H9 (cell line): ENCODE measurements around the gene SCOC. TPM values are rescaled to one million over a fixed set of nuclear protein-coding genes. Genes with fewer than 3 reads are reported as not detected.

Experiments used
- DNase-seq: peaks from one replicate; pipeline ENCODE4 v3.0.0-alpha.2; 2017
- H2AFZ ChIP-seq: one replicate; pipeline ENCODE4 v1.6.1; 2013; ENCODE audit warnings: mild to moderate bottlenecking, low read length, control low read depth, moderate library complexity
- H2AK5ac ChIP-seq: 2 replicates; pipeline ENCODE4 v1.6.1; 2013; ENCODE audit warnings: low read length, control low read depth, mixed read lengths; ENCODE audit not compliant: insufficient read length
- H2BK120ac ChIP-seq: one replicate; pipeline ENCODE4 v1.6.1; 2013; ENCODE audit warnings: low read depth, mild to moderate bottlenecking, low read length, control low read depth, inconsistent platforms; ENCODE audit not compliant: poor library complexity, severe bottlenecking
- H2BK12ac ChIP-seq: 2 replicates; pipeline ENCODE4 v1.6.1; 2013; ENCODE audit warnings: low read length, control low read depth, mixed read lengths, low read depth; ENCODE audit not compliant: insufficient read length
- H2BK15ac ChIP-seq: 2 replicates; pipeline ENCODE4 v1.6.1; 2013; ENCODE audit warnings: low read depth, low read length, control low read depth
- H2BK20ac ChIP-seq: one replicate; pipeline ENCODE4 v1.6.1; 2013; ENCODE audit warnings: low read depth, mild to moderate bottlenecking, low read length, control low read depth, inconsistent platforms; ENCODE audit not compliant: poor library complexity, severe bottlenecking
- H2BK5ac ChIP-seq: 2 replicates; pipeline ENCODE4 v1.6.1; 2013; ENCODE audit warnings: low read length, control low read depth, mixed read lengths; ENCODE audit not compliant: insufficient read length
- H3K14ac ChIP-seq: 2 replicates; pipeline ENCODE4 v1.6.1; 2013; ENCODE audit warnings: low read length, control low read depth; ENCODE audit not compliant: insufficient read depth
- H3K18ac ChIP-seq: 2 replicates; pipeline ENCODE4 v1.6.1; 2013; ENCODE audit warnings: low read depth, mild to moderate bottlenecking, mixed read lengths, low read length, control low read depth; ENCODE audit not compliant: insufficient read length
- H3K23ac ChIP-seq: 2 replicates; pipeline ENCODE4 v1.6.1; 2013; ENCODE audit warnings: low read length, control low read depth, mixed read lengths, low read depth; ENCODE audit not compliant: insufficient read length
- H3K23me2 ChIP-seq: 2 replicates; pipeline ENCODE4 v1.6.1; 2013; ENCODE audit warnings: low read depth, mild to moderate bottlenecking, mixed read lengths, low read length, control low read depth; ENCODE audit not compliant: insufficient read length, poor library complexity, severe bottlenecking
- H3K27ac ChIP-seq: 2 replicates; pipeline ENCODE4 v1.5.1; 2013; ENCODE audit warnings: low read length, control low read depth, mixed read lengths, low read depth; ENCODE audit not compliant: insufficient read length
- H3K27me3 ChIP-seq: 2 replicates; pipeline ENCODE4 v1.6.1; 2013; ENCODE audit warnings: low read length, control low read depth, inconsistent platforms; ENCODE audit not compliant: insufficient read depth
- H3K4ac ChIP-seq: 2 replicates; pipeline ENCODE4 v1.6.1; 2013; ENCODE audit warnings: low read depth, mild to moderate bottlenecking, control low read depth, inconsistent platforms, low read length, moderate library complexity
- H3K4me1 ChIP-seq: 2 replicates; pipeline ENCODE4 v1.6.1; 2013; ENCODE audit warnings: low read length, control low read depth, inconsistent platforms; ENCODE audit not compliant: insufficient read depth
- H3K4me2 ChIP-seq: 2 replicates; pipeline ENCODE4 v1.6.1; 2013; ENCODE audit warnings: low read length, control low read depth, mixed read lengths; ENCODE audit not compliant: insufficient read length, insufficient read depth
- H3K56ac ChIP-seq: 2 replicates; pipeline ENCODE4 v1.6.1; 2013; ENCODE audit warnings: low read depth, mild to moderate bottlenecking, mixed read lengths, low read length, control low read depth; ENCODE audit not compliant: insufficient read length
- H3K79me1 ChIP-seq: 2 replicates; pipeline ENCODE4 v1.6.1; 2013; ENCODE audit warnings: low read depth, mild to moderate bottlenecking, moderate library complexity, low read length, control low read depth, inconsistent platforms; ENCODE audit not compliant: insufficient read depth, poor library complexity, severe bottlenecking
- H3K79me2 ChIP-seq: 2 replicates; pipeline ENCODE4 v1.6.1; 2013; ENCODE audit warnings: low read length, control low read depth, inconsistent platforms; ENCODE audit not compliant: insufficient read depth
- H3K9ac ChIP-seq: 2 replicates; pipeline ENCODE4 v1.6.1; 2013; ENCODE audit warnings: low read length, control low read depth, mixed read lengths; ENCODE audit not compliant: insufficient read length; ENCODE audit errors: extremely low read depth
- H3K9me3 ChIP-seq: one replicate; pipeline ENCODE4 v1.6.1; 2013; ENCODE audit warnings: low read depth, low read length, inconsistent platforms; ENCODE audit not compliant: control insufficient read depth
- H3T11ph ChIP-seq: one replicate; pipeline ENCODE4 v1.6.1; 2013; ENCODE audit warnings: mild to moderate bottlenecking, low read length, control low read depth, inconsistent platforms
- H4K20me1 ChIP-seq: one replicate; pipeline ENCODE4 v1.6.1; 2013; ENCODE audit not compliant: control insufficient read depth, insufficient read length, insufficient read depth
- H4K5ac ChIP-seq: 2 replicates; pipeline ENCODE4 v1.6.1; 2013; ENCODE audit warnings: low read depth, mild to moderate bottlenecking, mixed read lengths, low read length, control low read depth; ENCODE audit not compliant: insufficient read length
- H4K8ac ChIP-seq: replicated peaks from 2 replicates; pipeline ENCODE4 v1.6.1; 2013; ENCODE audit warnings: low read length, control low read depth, mixed read lengths, low read depth; ENCODE audit not compliant: insufficient read length
- H4K91ac ChIP-seq: 2 replicates; pipeline ENCODE4 v1.6.1; 2013; ENCODE audit warnings: low read depth, mild to moderate bottlenecking, moderate library complexity, mixed read lengths, low read length, control low read depth; ENCODE audit not compliant: insufficient read length
- H3K27ac Mint-ChIP-seq, 3 experiments: 2 replicates in 2 of 3; 3 replicates in 1 of 3; pipeline ENCODE4 v1.8.0; 2020 to 2021; ENCODE audit warnings: mixed read lengths in 3 of 3, mild to moderate bottlenecking in 1 of 3, moderate library complexity in 1 of 3
- H3K27me3 Mint-ChIP-seq: 2 replicates; pipeline ENCODE4 v1.8.0; 2021; ENCODE audit warnings: low read depth, mild to moderate bottlenecking, moderate library complexity, mixed read lengths
- H3K36me3 Mint-ChIP-seq, 3 experiments: 2 replicates in 2 of 3; 3 replicates in 1 of 3; pipeline ENCODE4 v1.8.0; 2020 to 2021; ENCODE audit warnings: low read depth in 3 of 3, mixed read lengths in 3 of 3; ENCODE audit not compliant: insufficient read depth in 1 of 3
- H3K4me1 Mint-ChIP-seq, 2 experiments: 2 replicates each; pipeline ENCODE4 v1.8.0; 2020; ENCODE audit warnings: mixed read lengths in 2 of 2
- H3K4me3 Mint-ChIP-seq, 2 experiments: 2 replicates in 1 of 2; 3 replicates in 1 of 2; pipeline ENCODE4 v1.8.0; 2020 to 2021; ENCODE audit warnings: mild to moderate bottlenecking in 2 of 2, mixed read lengths in 2 of 2, moderate library complexity in 1 of 2
- H3K9me3 Mint-ChIP-seq, 2 experiments: 2 replicates in 1 of 2; 3 replicates in 1 of 2; pipeline ENCODE4 v1.8.0; 2020; ENCODE audit warnings: mild to moderate bottlenecking in 2 of 2, mixed read lengths in 2 of 2, moderate library complexity in 1 of 2
- WGBS: extraction: QIAGEN DNeasy Blood & Tissue Kit; methylation state at CpG from one replicate; pipeline ENCODE4 v1.1.7; 2013; ENCODE audit warnings: missing lambda C conversion rate, low lambda C conversion rate, mixed read lengths; ENCODE audit not compliant: insufficient read length; ENCODE audit errors: extremely low coverage; 5-methylcytosine and 5-hydroxymethylcytosine counted together
- total RNA-seq: library from RNA; stranded (reverse); gene quantifications from 2 replicates; pipeline ENCODE4 v1.2.1, GENCODE V29; 2021
- TF ChIP-seq, protein P1 (sequence below): fragments of 200-600 bp; sonication (generic); conservative IDR thresholded peaks from 3 replicates; pipeline ENCODE4 v1.8.0; 2021; ENCODE audit warnings: antibody characterized with exemption, mild to moderate bottlenecking

Gene SCOC
- total RNA-seq, 1 experiment from 2014 or later: 29.4 TPM

DNA sequence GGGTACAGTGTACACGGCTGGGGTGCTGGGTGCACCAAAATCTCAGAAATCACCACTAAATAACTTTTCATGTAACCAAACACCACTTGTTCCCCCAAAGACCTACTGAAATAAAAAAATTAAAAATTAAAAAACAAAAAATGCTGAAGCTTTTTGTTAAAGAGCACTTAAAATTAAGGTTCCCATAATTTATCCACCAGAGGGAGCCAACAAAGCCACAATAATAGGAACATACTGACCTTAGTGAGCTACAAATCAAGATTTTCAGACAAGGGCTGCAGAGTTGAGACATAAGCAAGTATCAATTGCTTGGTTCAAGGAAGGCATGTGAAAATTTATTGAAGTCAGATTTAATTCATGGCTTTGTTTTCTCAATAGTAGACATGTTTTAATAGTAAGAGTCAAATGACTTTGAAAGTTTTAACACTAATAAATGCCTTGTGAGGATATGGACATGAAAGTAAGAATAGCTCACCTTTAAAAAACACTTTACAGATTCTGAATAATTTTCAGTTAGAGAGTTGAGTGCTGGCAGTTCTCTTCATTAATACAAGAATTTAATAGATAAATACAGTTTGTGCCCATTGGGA lies 43.0 kb upstream of the SCOC start:
- Histone ChIP-seq H2AK5ac (no peak overlapping the region), H2BK15ac (no peak overlapping the region), H3K4ac (no peak overlapping the region), H3K9ac (no peak overlapping the region), H3K4me2 (no peak overlapping the region), H3K14ac (no peak overlapping the region), H3K56ac (no peak overlapping the region), H4K8ac (no peak overlapping the region), H2AFZ (no peak overlapping the region), H3K18ac (no peak overlapping the region), H3K27me3 (no peaks in the 10 kb centered on the region), H2BK120ac (no peak overlapping the region), H3K23me2 (no peaks in the 10 kb centered on the region), H4K5ac (no peak overlapping the region), H4K20me1 (no peaks in the 10 kb centered on the region), H3K9me3 (no peaks in the 10 kb centered on the region), H3K79me1 (no peaks in the 10 kb centered on the region), H3K27ac (no peak overlapping the region), H2BK5ac (no peak overlapping the region), H3K23ac (no peak overlapping the region), H3T11ph (no peak overlapping the region), H2BK20ac (no peak overlapping the region), H4K91ac (no peak overlapping the region), H3K79me2 (no peaks in the 10 kb centered on the region), H2BK12ac (no peak overlapping the region), H3K4me1 (no peaks in the 10 kb centered on the region)
- Mint-ChIP-seq H3K36me3 (no peaks in the 10 kb centered on the region), H3K27me3 (peaks cover 2% of the 10 kb centered on the region), H3K4me1 (no peaks in the 10 kb centered on the region), H3K27ac (no peak overlapping the region), H3K4me3 (no peak overlapping the region), H3K9me3 (no peaks in the 10 kb centered on the region)
- WGBS: no CpG with 5 or more reads among the region's 1 CpG
- no peak for DNase-seq
- TF ChIP-seq, protein P1, sequence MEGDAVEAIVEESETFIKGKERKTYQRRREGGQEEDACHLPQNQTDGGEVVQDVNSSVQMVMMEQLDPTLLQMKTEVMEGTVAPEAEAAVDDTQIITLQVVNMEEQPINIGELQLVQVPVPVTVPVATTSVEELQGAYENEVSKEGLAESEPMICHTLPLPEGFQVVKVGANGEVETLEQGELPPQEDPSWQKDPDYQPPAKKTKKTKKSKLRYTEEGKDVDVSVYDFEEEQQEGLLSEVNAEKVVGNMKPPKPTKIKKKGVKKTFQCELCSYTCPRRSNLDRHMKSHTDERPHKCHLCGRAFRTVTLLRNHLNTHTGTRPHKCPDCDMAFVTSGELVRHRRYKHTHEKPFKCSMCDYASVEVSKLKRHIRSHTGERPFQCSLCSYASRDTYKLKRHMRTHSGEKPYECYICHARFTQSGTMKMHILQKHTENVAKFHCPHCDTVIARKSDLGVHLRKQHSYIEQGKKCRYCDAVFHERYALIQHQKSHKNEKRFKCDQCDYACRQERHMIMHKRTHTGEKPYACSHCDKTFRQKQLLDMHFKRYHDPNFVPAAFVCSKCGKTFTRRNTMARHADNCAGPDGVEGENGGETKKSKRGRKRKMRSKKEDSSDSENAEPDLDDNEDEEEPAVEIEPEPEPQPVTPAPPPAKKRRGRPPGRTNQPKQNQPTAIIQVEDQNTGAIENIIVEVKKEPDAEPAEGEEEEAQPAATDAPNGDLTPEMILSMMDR: peak; percentile 69
